Measurements from ENCODE around the gene CCDC137. TPM values are rescaled to one million over a fixed set of nuclear protein-coding genes. Genes with fewer than 3 reads are reported as not detected.
"Not testable (repeated sequence)": the region's sequence is repeated elsewhere in the genome, so short reads cannot be mapped to it uniquely, and the experiment has no call there.

Gene CCDC137
- 10 to 100 TPM; 13.7 to 41.1 TPM for total RNA-seq

GRCh38 chr17:81666342-81667191 is at the start of gene CCDC137, which contains the start of gene OXLD1:
TSS of gene CCDC137 (plus strand) at chr17:81666737. CDS start at chr17:81666767, 30 bp downstream.
TSS of gene OXLD1 (minus strand) at chr17:81666605. CDS start at chr17:81666577, 28 bp downstream.
- Histone ChIP-seq H3K27ac (peak within 1 kb of the TSS; percentile 76), H3K9ac (ENCODE audit: low read depth in 2 of 2, low read length in 2 of 2) (peak within 1 kb of the TSS; percentile 91 to 95), H3K4me3 (peak within 1 kb of the TSS; percentile 97), H3K9me3 (no peaks in the 10 kb centered on the region), H3K36me3 (no peaks in the 10 kb centered on the region), H3K4me1 (peaks cover 16% of the 10 kb centered on the region), H3K27me3 (no peaks in the 10 kb centered on the region)
- peak; percentile 97 for DNase-seq
- TF ChIP-seq CTCF (IDR thresholded peaks at IDR 0.05), result no peak
- intact Hi-C loops (cut with DNase I), result no loop called here

- Histone ChIP-seq H3K4me3 (no peak overlapping the region), H3K27ac (no peak overlapping the region), H3K27me3 (no peaks in the 10 kb centered on the region), H3K9ac (ENCODE audit: low read depth in 2 of 2, low read length in 2 of 2) (no peak overlapping the region), H3K36me3 (peaks cover 18% of the 10 kb centered on the region), H3K9me3 (no peaks in the 10 kb centered on the region), H3K4me1 (no peaks in the 10 kb centered on the region)
- no peak for TF ChIP-seq CTCF (IDR thresholded peaks at IDR 0.05)
- DNase-seq, result no peak
- intact Hi-C loops (cut with DNase I), result no loop called here
These were observed 49.7 kb upstream of the CCDC137 start for GRCh38 chr17:81616877-81617276.

GRCh38 chr17:81618307-81618706 is 48.2 kb upstream of the CCDC137 start:
- intact Hi-C loops (cut with DNase I); H3K27ac ChIP-seq; DNase-seq; H3K4me3 ChIP-seq; H3K9me3 ChIP-seq; H3K27me3 ChIP-seq; H3K9ac ChIP-seq (ENCODE audit: low read depth in 2 of 2, low read length in 2 of 2); H3K4me1 ChIP-seq: not testable (repeated sequence)
- H3K36me3 ChIP-seq, result peaks cover 14% of the 10 kb centered on the region

GRCh38 chr17:81621494-81622130 is 44.9 kb upstream of the CCDC137 start:
- intact Hi-C loops (cut with DNase I), result no loop called here
- TF ChIP-seq CTCF (IDR thresholded peaks at IDR 0.05), result no peak
- Histone ChIP-seq H3K27me3 (no peaks in the 10 kb centered on the region), H3K36me3 (peaks cover 25% of the 10 kb centered on the region), H3K4me3 (no peak overlapping the region), H3K9me3 (no peaks in the 10 kb centered on the region), H3K27ac (no peak overlapping the region), H3K9ac (ENCODE audit: low read depth in 2 of 2, low read length in 2 of 2) (no peak overlapping the region), H3K4me1 (no peaks in the 10 kb centered on the region)
- DNase-seq, result no peak

GRCh38 chr17:81630274-81630673 is 36.3 kb upstream of the CCDC137 start:
- Histone ChIP-seq H3K9me3 (no peaks in the 10 kb centered on the region), H3K9ac (ENCODE audit: low read depth in 2 of 2, low read length in 2 of 2) (no peak overlapping the region), H3K4me3 (no peak overlapping the region), H3K4me1 (peaks cover 5% of the 10 kb centered on the region), H3K27me3 (no peaks in the 10 kb centered on the region), H3K36me3 (peaks cover 10% of the 10 kb centered on the region), H3K27ac (no peak overlapping the region)
- no peak for TF ChIP-seq CTCF (IDR thresholded peaks at IDR 0.05)
- intact Hi-C loops (cut with DNase I), result no loop called here
- no peak for DNase-seq

- no peak for DNase-seq
- H3K4me3 ChIP-seq, result no peak overlapping the region
- H3K27me3 ChIP-seq, result no peaks in the 10 kb centered on the region
- peaks cover 13% of the 10 kb centered on the region for H3K4me1 ChIP-seq
- no peak for TF ChIP-seq CTCF (IDR thresholded peaks at IDR 0.05)
- no peaks in the 10 kb centered on the region for H3K9me3 ChIP-seq
- no peak overlapping the region for H3K9ac ChIP-seq (ENCODE audit: low read depth in 2 of 2, low read length in 2 of 2)
- peaks cover 7% of the 10 kb centered on the region for H3K36me3 ChIP-seq
- no peak overlapping the region for H3K27ac ChIP-seq
- intact Hi-C loops (cut with DNase I), result no loop called here
These were observed 35.1 kb upstream of the CCDC137 start for GRCh38 chr17:81631482-81631881.
